Neural progenitor cell (in vitro differentiated cells): ENCODE results near the gene TEP1. TPM values are rescaled to one million over a fixed set of nuclear protein-coding genes. Genes with fewer than 3 reads are reported as not detected.
"Not testable (repeated sequence)": the region's sequence is repeated elsewhere in the genome, so short reads cannot be mapped to it uniquely, and the experiment has no call there.

Source experiments
- DNase-seq: peaks from one replicate; pipeline ENCODE4 v3.0.0-alpha.2; 2016; ENCODE audit warnings: low spot score
- H2AFZ ChIP-seq: fragments of 200-600 bp; sonication (generic); replicated peaks from 2 replicates; pipeline ENCODE4 v1.6.1; 2016; ENCODE audit warnings: antibody characterized with exemption
- H3F3A ChIP-seq: fragments of 200-600 bp; sonication (generic); 2 replicates; pipeline ENCODE4 v1.6.1; 2016; ENCODE audit warnings: antibody characterized with exemption, low read depth
- H3K27ac ChIP-seq: fragments of 200-600 bp; sonication (generic); 2 replicates; pipeline ENCODE4 v1.5.1; 2016; ENCODE audit warnings: mild to moderate bottlenecking
- H3K27me3 ChIP-seq: fragments of 200-600 bp; sonication (generic); 2 replicates; pipeline ENCODE4 v1.6.1; 2016; ENCODE audit warnings: mild to moderate bottlenecking, moderate library complexity
- H3K36me3 ChIP-seq: fragments of 200-600 bp; sonication (generic); 2 replicates; pipeline ENCODE4 v1.5.1; 2016
- H3K4me1 ChIP-seq: fragments of 200-600 bp; sonication (generic); 2 replicates; pipeline ENCODE4 v1.6.1; 2016; ENCODE audit warnings: mixed run types
- H3K4me2 ChIP-seq: fragments of 200-600 bp; sonication (generic); 2 replicates; pipeline ENCODE4 v1.6.1; 2016
- H3K4me3 ChIP-seq: fragments of 200-600 bp; sonication (generic); 2 replicates; pipeline ENCODE4 v1.5.1; 2016
- H3K79me2 ChIP-seq: fragments of 200-600 bp; sonication (generic); 2 replicates; pipeline ENCODE4 v1.6.1; 2016; ENCODE audit warnings: low read depth
- H3K9ac ChIP-seq: fragments of 200-600 bp; sonication (generic); 2 replicates; pipeline ENCODE4 v1.6.1; 2016
- H3K9me3 ChIP-seq: fragments of 200-600 bp; sonication (generic); 2 replicates; pipeline ENCODE4 v1.5.1; 2016; ENCODE audit warnings: low read depth
- H4K20me1 ChIP-seq: fragments of 200-600 bp; sonication (generic); 2 replicates; pipeline ENCODE4 v1.6.1; 2016; ENCODE audit warnings: low read depth
- H3K27ac Mint-ChIP-seq: 3 replicates; pipeline ENCODE4 v1.8.0; 2021; ENCODE audit warnings: mixed read lengths
- H3K27me3 Mint-ChIP-seq: 2 replicates; pipeline ENCODE4 v1.8.0; 2022; ENCODE audit warnings: low read depth, mild to moderate bottlenecking, inconsistent platforms, moderate library complexity, mixed read lengths; ENCODE audit not compliant: insufficient read depth
- H3K36me3 Mint-ChIP-seq: 3 replicates; pipeline ENCODE4 v1.8.0; 2021; ENCODE audit warnings: mixed read lengths
- H3K4me1 Mint-ChIP-seq: 3 replicates; pipeline ENCODE4 v1.8.0; 2021; ENCODE audit warnings: mixed read lengths
- H3K4me3 Mint-ChIP-seq: 3 replicates; pipeline ENCODE4 v1.8.0; 2021; ENCODE audit warnings: mild to moderate bottlenecking, moderate library complexity, mixed read lengths
- H3K9me3 Mint-ChIP-seq: 3 replicates; pipeline ENCODE4 v1.8.0; 2020; ENCODE audit warnings: mixed read lengths
- CTCF ChIP-seq: fragments of 200-600 bp; sonication (generic); IDR thresholded peaks from 2 replicates; pipeline ENCODE4 v1.5.1; 2017; ENCODE audit warnings: antibody characterized with exemption, mild to moderate bottlenecking
- EZH2 ChIP-seq: fragments of 200-600 bp; sonication (generic); IDR thresholded peaks from 2 replicates; pipeline ENCODE4 v1.6.1; 2017; ENCODE audit warnings: antibody characterized with exemption, mild to moderate bottlenecking, moderate library complexity
- EZH2phosphoT487 ChIP-seq: fragments of 200-600 bp; sonication (generic); IDR thresholded peaks from 2 replicates; pipeline ENCODE4 v1.6.1; 2017; ENCODE audit warnings: antibody characterized with exemption
- total RNA-seq: library from RNA; depleted of rRNA; stranded (reverse); fragments of >200 nt; gene quantifications from 2 replicates; pipeline ENCODE4 v1.2.3, GENCODE V29; 2015; ENCODE audit warnings: low replicate concordance

The TEP1 gene
- total RNA-seq, 1 donor from 2014 or later: 19.8 TPM

- no peaks in the 10 kb centered on the region for H3K4me1 Mint-ChIP-seq
- H3K9me3 ChIP-seq: no peaks in the 10 kb centered on the region
- no peak for DNase-seq
- H3K36me3 Mint-ChIP-seq: peaks cover 17% of the 10 kb centered on the region
- H3K4me3 Mint-ChIP-seq: no peak overlapping the region
- H3K27ac ChIP-seq: no peak overlapping the region
- H3K4me3 ChIP-seq: no peak overlapping the region
- peaks cover 12% of the 10 kb centered on the region for H3K27me3 Mint-ChIP-seq
- no peaks in the 10 kb centered on the region for H3K27me3 ChIP-seq
- H3K9ac ChIP-seq: no peak overlapping the region
- H3F3A ChIP-seq: no peaks in the 10 kb centered on the region
- no peak overlapping the region for H2AFZ ChIP-seq
- H4K20me1 ChIP-seq: no peaks in the 10 kb centered on the region
- no peak overlapping the region for H3K27ac Mint-ChIP-seq
- H3K9me3 Mint-ChIP-seq: no peaks in the 10 kb centered on the region
- no peaks in the 10 kb centered on the region for H3K36me3 ChIP-seq
- H3K4me1 ChIP-seq: no peaks in the 10 kb centered on the region
- no peaks in the 10 kb centered on the region for H3K79me2 ChIP-seq
- H3K4me2 ChIP-seq: no peak overlapping the region
- no peak for TF ChIP-seq EZH2
- TF ChIP-seq EZH2phosphoT487: no peak
Measured at GRCh38 chr14:20375471-20375870, 37.8 kb downstream of the TEP1 start.

GRCh38 chr14:20372796-20373195 lies 40.5 kb downstream of the TEP1 start:
- H3K36me3 ChIP-seq: peaks cover 3% of the 10 kb centered on the region
- no peaks in the 10 kb centered on the region for H4K20me1 ChIP-seq
- Mint-ChIP-seq H3K27ac (no peak overlapping the region), H3K9me3 (no peaks in the 10 kb centered on the region), H3K36me3 (peaks cover 24% of the 10 kb centered on the region), H3K4me3 (no peak overlapping the region), H3K27me3 (peaks cover 11% of the 10 kb centered on the region), H3K4me1 (no peaks in the 10 kb centered on the region)
- H3K9me3 ChIP-seq: no peaks in the 10 kb centered on the region
- no peak overlapping the region for H3K4me3 ChIP-seq
- H3K9ac ChIP-seq: no peak overlapping the region
- TF ChIP-seq CTCF: no peak
- TF ChIP-seq EZH2phosphoT487: no peak
- no peak for TF ChIP-seq EZH2
- no peaks in the 10 kb centered on the region for H3K4me1 ChIP-seq
- no peaks in the 10 kb centered on the region for H3F3A ChIP-seq
- H3K27ac ChIP-seq: no peak overlapping the region
- H3K4me2 ChIP-seq: no peak overlapping the region
- DNase-seq: no peak
- H2AFZ ChIP-seq: no peak overlapping the region
- no peaks in the 10 kb centered on the region for H3K79me2 ChIP-seq
- H3K27me3 ChIP-seq: no peaks in the 10 kb centered on the region

GRCh38 chr14:20365928-20366327 lies 47.4 kb downstream of the TEP1 start:
- Histone ChIP-seq H3K4me2 (no peak overlapping the region), H3K27ac (no peak overlapping the region), H4K20me1 (no peaks in the 10 kb centered on the region), H3K27me3 (no peaks in the 10 kb centered on the region), H3K79me2 (no peaks in the 10 kb centered on the region), H3K36me3 (peaks cover 3% of the 10 kb centered on the region), H3K4me1 (no peaks in the 10 kb centered on the region), H3K4me3 (no peak overlapping the region), H3K9me3 (no peaks in the 10 kb centered on the region), H2AFZ (no peak overlapping the region), H3K9ac (no peak overlapping the region), H3F3A (no peaks in the 10 kb centered on the region)
- H3K9me3 Mint-ChIP-seq: no peaks in the 10 kb centered on the region
- no peak overlapping the region for H3K27ac Mint-ChIP-seq
- H3K36me3 Mint-ChIP-seq: peaks cover 16% of the 10 kb centered on the region
- no peak overlapping the region for H3K4me3 Mint-ChIP-seq
- TF ChIP-seq EZH2phosphoT487 (no peak), CTCF (no peak), EZH2 (no peak)
- H3K4me1 Mint-ChIP-seq: no peaks in the 10 kb centered on the region
- no peaks in the 10 kb centered on the region for H3K27me3 Mint-ChIP-seq
- DNase-seq: no peak

DNA sequence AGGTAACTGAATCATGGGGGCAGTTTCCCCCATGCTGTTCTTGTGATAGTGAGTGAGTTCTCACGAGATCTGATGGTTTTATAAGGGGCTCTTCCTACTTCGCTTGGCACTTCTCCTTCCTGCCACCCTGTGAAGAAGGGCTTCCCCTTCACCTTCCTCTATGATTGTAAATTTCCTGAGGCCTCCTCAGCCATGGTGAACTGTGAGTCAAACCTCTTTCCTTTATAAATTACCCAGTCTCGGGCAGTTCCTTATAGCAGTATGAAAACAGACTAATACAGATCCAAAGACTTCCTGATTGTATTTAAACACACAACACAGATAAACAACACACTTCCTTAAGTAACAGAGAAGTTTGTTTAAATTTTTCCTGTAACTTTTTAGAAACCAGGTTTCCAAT lies 54.8 kb downstream of the TEP1 start:
- not testable (repeated sequence) for H3K9me3 Mint-ChIP-seq, DNase-seq, H3K27me3 Mint-ChIP-seq, H3K4me3 Mint-ChIP-seq, H3K27me3 ChIP-seq, H3K4me1 ChIP-seq, H3K9ac ChIP-seq, H2AFZ ChIP-seq, H3K9me3 ChIP-seq, H3K27ac Mint-ChIP-seq, H3K79me2 ChIP-seq, H3K4me2 ChIP-seq, H3K27ac ChIP-seq, H3K4me3 ChIP-seq, H3K4me1 Mint-ChIP-seq, H4K20me1 ChIP-seq
- peaks cover 35% of the 10 kb centered on the region for H3K36me3 Mint-ChIP-seq
- peaks cover 18% of the 10 kb centered on the region for H3K36me3 ChIP-seq
- H3F3A ChIP-seq: peaks cover 11% of the 10 kb centered on the region
